ENCODE results near the gene TMEM80.

Gene TMEM80

DNA sequence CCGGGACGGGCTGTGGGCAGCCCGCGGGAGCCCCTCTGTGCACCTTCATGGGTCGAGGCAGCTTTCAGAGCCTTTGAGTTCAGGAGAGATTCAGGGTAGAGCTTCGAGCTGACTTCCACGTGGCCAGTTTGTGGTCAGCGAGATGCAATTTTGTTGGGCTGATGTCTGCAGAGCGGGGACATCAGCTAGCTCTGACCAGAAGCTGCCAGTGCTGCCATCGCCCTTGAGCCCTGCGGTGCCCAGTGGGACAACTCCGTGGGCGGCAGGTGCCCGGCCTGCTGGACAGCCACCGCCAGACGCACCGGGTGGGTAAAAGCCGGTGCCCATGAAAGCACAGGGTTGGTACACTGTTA lies 52.4 kb downstream of the TMEM80 start:
- DNase-seq, result no peak

DNA sequence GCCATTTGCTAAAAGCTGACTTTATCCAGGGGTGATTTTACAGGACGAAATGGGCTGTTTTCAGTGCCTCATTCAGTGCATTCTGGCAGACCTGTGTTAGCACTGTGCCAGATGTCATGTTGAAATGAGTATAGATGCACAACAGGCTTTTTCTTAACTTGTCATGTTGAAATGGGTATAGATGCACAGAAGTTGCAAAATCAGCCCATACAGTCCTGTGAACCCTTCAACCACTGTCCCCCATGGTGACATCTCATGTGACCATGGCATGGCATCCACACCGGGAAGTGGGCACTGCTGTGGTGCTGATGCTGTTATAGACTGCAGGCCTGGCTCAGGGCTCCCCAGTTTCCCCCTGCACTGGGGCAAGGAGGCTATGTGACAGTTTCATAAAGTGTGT lies 54.1 kb downstream of the TMEM80 start:
- no peak for DNase-seq
